GM18951 (cell line): ENCODE data around the gene DISC1.

Experiments used
- POLR2A ChIP-seq: IDR thresholded peaks from 4 replicates; pipeline ENCODE4 v1.6.1; 2011; ENCODE audit warnings: mild to moderate bottlenecking; ENCODE audit not compliant: insufficient read length, insufficient read depth; ENCODE audit errors: extremely low read depth
- in situ Hi-C: fragments of 300-500 bp; cut with MboI; formaldehyde crosslinking; loops from one replicate; pipeline ENCODE4 v1.12.0; 2022; ENCODE audit warnings: low sequenced_read_pairs, mixed read lengths, inconsistent platforms; ENCODE audit not compliant: unreplicated experiment

DISC1 gene

GRCh38 chr1:231991231-231991630 is 364.6 kb downstream of the DISC1 start:
- no peak for TF ChIP-seq POLR2A
- in situ Hi-C loops, result no loop called here

DNA sequence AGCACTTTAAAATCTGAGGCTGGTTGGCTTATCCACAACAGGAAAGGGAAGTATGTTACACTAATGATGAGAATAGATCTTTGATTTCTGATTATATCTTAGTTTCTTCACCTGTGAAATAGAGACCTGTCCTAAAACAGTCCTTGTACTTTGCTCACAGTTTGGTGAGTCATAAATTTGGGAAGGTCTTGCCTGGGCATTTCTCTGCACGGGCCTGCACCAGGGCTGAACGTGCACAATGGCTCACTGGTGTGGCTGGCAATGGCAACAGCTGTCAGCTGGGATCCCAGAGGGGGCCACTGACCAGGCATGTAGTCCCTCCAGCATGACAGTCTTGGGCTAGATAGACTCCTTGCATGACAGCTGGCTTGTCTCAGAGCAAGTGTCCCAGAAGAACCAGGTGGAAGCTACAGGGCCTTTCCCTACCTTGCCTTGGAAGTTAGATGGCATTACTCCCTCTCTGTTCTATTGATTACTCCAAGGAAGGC is 367.4 kb downstream of the DISC1 start:
- TF ChIP-seq POLR2A, result no peak
- in situ Hi-C loops, result no loop called here

GRCh38 chr1:231998791-231999190 is 372.2 kb downstream of the DISC1 start:
- in situ Hi-C loops, result no loop called here
- TF ChIP-seq POLR2A, result no peak

- in situ Hi-C loops, result no loop called here
- TF ChIP-seq POLR2A, result no peak
These were observed 378.7 kb downstream of the DISC1 start for GRCh38 chr1:232005300-232005699.

GRCh38 chr1:232009741-232010140 is 383.2 kb downstream of the DISC1 start:
- in situ Hi-C loops, result no loop called here
- no peak for TF ChIP-seq POLR2A

GRCh38 chr1:232011961-232012360 is 385.4 kb downstream of the DISC1 start:
- in situ Hi-C loops, result no loop called here
- no peak for TF ChIP-seq POLR2A

DNA sequence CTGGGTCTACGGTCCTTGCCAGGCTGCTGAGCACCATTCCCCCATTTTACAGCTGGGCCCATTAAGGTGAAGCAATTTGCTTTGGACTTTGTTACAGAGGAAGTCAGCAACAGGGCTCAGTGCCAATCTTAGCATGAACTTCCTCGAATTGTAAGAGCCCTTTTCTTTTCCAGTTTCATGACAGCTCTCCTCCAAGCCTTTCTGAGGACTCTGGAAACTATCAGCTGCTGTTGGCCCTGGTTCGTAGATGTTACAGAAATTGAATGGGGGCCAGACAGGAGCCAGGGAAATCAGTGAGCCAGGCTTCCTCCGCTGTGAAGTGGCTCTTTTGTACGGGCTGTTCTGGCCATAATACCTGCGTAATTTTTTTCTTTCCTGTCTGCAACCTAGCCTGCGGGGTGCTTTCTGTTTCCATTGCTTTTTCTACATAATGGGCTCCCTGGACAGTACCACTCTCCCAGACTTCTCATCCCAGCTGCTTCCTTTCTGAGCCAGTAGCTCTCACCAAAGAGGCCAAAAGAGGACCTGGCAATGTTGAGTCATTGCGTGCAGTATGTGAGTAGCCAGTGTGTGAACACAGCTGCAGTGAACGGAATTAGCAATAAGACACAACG is 386.3 kb downstream of the DISC1 start:
- in situ Hi-C loops, result no loop called here
- no peak for TF ChIP-seq POLR2A

GRCh38 chr1:232014941-232015340 is 388.4 kb downstream of the DISC1 start:
- in situ Hi-C loops, result no loop called here

GRCh38 chr1:232016616-232017015 is 390.0 kb downstream of the DISC1 start:
- in situ Hi-C loops, result no loop called here
- TF ChIP-seq POLR2A, result no peak

More at GRCh38 chr1:232014941-232015340, 388.4 kb downstream of the DISC1 start:
- no peak for TF ChIP-seq POLR2A

DNA sequence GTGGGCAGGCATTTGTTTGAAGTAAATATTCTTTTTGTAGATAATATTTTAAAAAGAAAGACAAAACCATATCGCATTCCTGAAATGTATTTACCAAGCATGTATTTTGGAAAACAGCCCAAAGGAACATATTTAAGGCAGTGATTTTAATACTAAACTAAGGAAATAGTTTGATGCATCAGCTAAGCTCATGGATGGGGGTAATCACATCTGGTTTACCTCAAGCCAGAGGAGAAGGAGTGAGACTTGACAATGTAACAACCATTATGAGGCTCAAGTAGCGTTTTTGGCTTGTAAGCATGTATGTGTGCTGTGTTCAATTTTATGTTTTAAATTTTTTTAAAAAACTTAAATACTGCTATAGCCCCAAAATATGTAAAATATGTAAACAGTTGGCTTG is 390.5 kb downstream of the DISC1 start:
- TF ChIP-seq POLR2A, result no peak
- in situ Hi-C loops, result no loop called here

- in situ Hi-C loops, result no loop called here
- no peak for TF ChIP-seq POLR2A
These were observed 391.2 kb downstream of the DISC1 start for GRCh38 chr1:232017759-232018158.

DNA sequence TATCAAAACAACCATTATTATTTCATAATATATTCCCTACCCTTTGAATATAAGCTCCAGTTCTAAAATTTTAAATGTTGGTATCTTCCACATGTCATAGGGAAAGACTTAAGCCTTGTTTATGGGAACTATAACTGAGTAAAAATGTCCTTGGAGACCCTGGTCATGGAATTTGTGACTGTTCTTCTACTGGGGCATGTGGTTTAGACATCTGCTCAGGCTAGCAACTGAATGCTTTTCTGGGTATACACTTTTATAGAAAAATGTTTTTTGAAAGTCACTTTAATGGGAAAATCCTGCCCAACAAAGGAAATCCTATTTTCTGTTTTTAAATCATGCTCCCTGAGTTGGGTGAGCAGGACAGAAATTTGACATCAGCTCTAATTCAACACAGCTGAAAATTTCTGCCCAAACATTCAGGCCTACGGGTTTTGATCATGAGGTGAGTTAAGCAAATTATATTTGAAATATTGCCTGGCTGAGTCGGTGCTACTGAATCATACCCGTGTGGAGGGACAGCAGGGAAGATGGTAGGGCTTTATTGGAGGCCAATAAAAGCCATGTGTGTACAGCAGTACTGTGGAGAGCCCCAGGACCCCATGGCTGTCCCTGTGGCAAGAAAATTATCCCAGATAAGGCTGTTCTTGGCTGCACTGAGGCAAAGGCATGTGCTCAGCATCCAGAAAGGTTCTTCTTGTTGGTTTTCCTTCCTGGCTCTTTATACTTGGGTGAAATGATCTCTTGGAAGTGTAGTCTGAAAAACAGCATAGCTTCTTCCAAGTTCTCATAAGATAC is 391.8 kb downstream of the DISC1 start:
- no peak for TF ChIP-seq POLR2A
- in situ Hi-C loops, result no loop called here

DNA sequence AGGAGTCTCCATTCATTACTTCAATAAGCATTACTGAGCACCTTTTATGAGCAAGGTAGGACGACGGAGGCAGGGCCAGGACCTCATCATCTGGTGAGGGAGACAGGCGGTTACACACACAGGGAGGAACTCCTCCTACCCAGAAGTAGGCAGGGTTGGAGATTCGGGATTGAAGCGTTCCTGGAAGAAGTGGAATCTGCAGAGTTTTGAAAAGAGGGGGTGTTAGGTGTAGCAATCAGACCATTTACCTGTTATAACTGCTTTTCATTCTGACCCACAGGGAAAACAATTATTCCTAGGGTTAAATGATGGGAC is 392.4 kb downstream of the DISC1 start:
- in situ Hi-C loops, result no loop called here
- no peak for TF ChIP-seq POLR2A

GRCh38 chr1:232020352-232020751 is 393.8 kb downstream of the DISC1 start:
- in situ Hi-C loops, result no loop called here
- no peak for TF ChIP-seq POLR2A
